ENCODE data around the gene GNL3L. TPM values are rescaled to one million over a fixed set of nuclear protein-coding genes. Genes with fewer than 3 reads are reported as not detected.

Gene GNL3L
- 15.0 and 16.5 TPM in 2 replicates for total RNA-seq

GRCh38 chrX:54529552-54530356, at the start of gene GNL3L:
Gene GNL3L (plus strand): TSS chrX:54530219. CDS start chrX:54532567, 2,348 bp downstream.

GRCh38 chrX:54495814-54496516, 34.1 kb upstream of the GNL3L start, which contains the start of gene FGD1:
Gene FGD1 (minus strand): TSS chrX:54496234. CDS start chrX:54495432, 802 bp downstream.

Other genes with a start within 250 kb of the GNL3L start
- gene WNK3, start 172.2 kb upstream of the GNL3L start, total RNA-seq: 0.16 and 0.17 TPM in 2 replicates
- 15.8 and 17.5 TPM in 2 replicates for gene TSR2, start 89.8 kb upstream of the GNL3L start, total RNA-seq
- gene FGD1, start 34.0 kb upstream of the GNL3L start, total RNA-seq: 3.1 and 3.6 TPM in 2 replicates